ENCODE data around the gene MTMR2.

Gene MTMR2

DNA sequence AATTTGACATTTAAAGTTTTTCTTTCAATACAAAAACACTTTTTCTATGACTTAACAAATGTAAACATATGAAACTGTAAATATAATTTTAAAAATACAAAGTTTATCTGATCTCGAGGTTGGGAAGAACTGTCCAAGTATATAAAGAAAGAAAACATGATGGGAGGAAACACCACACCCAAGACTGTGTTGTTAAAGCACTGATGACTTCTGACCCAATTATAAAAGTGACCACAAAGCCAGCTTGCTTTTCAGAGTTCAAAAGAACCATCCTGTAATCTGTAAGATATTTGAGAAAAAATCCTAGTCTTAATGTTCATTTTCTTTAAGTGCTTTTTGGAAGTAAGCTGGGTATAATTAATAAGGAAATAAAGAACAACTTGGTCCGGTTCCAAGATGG, 118.0 kb downstream of the MTMR2 start:
- no peak for DNase-seq

DNA sequence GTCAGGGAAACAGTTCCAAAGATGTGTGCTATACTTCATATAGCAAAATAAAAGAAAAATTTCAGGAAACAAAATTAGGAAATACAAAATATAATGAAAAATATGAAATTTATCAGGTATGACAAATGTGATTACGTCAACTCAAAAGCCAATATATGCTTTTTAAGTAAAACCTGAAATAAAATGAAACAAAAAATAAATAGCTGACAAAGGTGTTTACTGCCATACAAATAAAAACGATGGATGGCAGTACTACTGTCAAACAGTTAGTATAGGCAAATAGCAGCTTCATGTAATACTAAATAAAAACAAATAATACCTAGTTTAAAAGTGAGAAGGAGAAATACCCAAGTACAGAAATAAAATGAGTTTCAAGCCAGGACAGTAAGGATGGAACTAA, 119.9 kb downstream of the MTMR2 start:
- no peak for DNase-seq

DNA sequence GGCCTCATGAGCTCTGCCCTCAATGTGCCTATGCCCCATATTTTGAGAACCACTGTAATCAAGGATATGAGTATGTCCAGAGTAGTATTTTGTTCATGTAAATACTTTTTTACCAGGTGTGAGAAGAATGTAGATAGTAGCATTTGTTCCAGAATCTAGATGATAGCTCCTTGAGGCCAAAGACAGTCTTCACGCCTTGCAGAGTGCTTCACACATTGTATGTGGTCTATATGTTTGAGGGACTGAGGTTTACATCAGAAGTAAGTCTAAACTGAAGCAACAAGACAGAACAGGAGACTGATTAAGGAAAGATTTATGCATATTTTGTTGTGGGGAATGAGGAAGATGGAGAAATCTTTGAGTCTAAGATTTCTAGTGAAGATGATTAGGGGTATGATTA, 121.1 kb downstream of the MTMR2 start:
- no peak for DNase-seq

DNA sequence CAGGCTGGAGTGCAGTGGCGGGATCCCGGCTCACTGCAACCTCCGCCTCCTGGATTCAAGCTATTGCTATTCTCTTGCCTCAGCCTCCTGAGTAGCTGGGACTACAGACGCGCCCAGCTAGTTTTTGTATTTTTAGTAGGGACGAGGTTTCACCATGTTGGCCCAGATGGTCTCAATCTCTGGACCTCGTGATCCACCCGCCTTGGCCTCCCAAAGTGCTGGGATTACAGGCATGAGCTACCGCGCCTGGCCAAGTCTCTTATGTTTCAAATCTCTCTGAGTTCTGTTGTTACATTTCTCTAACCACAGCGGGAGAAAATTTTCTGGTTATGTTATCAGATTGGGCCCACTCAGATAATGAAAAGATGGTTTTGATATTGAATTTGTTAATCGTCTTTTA, 123.5 kb downstream of the MTMR2 start:
- no peak for DNase-seq

DNA sequence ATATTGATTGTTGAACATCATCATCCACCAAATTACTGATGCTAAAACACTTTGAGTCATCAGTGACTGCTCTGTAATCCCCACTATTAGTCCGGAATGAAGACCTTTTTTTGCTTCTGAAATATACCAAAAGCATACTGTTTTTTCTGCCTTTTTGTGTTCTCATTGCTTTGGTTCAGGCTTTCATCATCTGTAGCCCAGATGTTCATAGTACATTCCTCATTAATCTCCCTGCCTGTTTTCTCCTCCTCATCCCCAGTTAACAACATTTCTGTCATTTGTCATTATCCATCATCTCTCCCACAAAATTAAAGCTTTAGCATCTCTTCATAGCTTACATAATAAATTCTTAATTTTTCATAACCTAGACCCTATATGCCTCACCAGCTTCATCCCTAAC, 124.4 kb downstream of the MTMR2 start:
- DNase-seq: no peak

DNA sequence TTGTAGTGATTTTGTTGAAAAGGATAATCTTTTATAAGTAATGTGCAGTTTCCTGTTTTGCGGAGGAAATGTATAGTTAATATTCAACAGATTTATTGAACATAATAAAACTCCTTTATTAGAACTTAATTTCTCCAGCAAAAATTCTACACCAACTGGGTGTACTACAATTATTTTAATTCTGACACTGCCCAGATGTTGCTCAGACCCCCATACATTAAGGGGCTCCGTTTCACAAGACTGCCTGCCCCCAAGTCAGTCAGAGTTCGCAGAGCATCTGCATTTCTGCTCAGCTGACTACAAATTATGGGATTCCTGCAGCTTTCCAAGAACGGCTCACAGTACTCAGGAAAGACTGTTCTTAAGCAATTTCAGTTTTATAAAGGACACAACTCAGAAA, 127.4 kb downstream of the MTMR2 start:
- no peak for DNase-seq

DNA sequence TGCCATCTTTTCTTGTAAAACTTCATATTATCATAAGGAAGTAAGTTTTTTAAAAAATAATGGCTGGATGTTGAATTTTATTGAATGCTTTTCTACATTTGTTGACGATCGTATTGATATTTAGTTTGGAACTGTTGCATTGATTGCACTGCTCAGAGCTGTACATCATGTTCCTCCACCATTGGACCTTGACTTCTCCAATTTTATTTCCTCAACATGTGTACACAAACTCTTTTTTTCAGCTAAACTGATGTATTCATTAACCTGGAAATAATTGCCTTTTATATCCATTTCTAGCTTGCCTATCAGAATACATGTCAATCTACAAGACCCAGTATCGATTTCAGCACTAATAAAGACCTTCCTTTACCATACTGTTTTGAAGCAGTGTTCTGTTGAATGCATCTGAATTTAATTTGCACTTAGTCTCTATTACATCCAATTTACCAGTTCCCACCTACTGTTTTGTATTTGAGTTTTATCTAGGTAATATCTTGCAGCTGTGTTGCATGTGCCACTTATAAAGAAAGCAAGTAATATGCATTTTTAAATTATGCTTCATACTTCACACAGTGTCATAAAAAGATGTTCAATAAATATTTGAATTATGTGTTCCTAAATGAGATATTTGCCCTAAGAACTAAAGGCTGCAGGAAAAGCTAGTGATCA, 128.1 kb downstream of the MTMR2 start:
- no peak for DNase-seq

DNA sequence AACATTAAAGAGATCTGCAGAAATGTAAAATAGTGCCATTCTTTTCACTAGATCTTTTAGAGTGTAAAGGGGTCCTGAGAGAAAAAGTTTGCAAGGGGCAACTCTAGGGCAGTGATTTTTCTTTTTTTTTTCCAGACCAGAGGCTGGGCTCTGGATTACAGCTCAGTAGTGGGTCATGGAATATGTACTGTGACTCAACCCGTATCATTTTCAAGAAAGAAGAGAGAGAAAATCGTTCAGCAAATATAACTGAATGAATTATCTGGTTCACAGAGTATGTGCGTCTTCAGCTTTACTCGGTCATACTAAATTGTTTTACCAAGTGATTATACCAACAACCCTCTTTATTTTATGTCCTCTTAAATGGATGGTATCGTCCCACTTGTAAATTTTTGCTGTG, 129.8 kb downstream of the MTMR2 start:
- DNase-seq: no peak

DNA sequence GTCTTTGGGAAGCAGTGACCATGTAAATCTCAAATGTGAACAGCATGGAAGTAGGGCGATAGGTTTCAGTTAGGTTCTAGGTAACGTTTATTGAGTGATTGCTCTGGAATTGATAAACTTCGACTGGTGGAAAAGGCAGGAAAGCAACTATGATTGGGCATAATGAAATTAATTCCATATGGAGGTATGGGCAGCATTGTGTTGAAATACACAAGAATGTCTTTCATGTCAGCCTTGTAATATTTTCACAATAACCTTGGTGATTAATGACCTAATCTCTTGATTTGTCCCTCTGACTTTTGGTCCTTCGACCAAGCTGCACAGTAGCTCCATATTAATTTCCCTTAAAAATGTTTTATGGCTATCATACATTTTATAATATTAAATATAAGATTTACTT, 130.8 kb downstream of the MTMR2 start:
- DNase-seq: no peak

DNA sequence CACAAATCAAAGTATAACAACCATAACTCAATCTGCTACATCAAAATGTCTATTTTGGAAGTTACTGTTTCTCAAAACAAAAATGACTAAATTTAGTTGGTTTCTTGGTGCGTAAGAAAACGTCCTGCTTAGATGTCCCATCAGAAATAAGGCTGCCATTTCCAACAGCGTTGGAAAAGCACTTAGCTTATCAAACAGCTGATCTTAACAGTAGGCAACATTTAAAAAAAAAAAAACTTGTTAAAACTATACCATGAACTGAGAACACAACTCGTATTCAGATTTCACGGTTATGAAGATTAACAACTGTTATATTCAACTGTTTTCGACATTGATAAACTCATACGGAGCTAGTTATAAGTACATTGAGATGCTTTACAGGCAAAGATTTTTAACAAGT, 131.2 kb downstream of the MTMR2 start:
- no peak for DNase-seq

DNA sequence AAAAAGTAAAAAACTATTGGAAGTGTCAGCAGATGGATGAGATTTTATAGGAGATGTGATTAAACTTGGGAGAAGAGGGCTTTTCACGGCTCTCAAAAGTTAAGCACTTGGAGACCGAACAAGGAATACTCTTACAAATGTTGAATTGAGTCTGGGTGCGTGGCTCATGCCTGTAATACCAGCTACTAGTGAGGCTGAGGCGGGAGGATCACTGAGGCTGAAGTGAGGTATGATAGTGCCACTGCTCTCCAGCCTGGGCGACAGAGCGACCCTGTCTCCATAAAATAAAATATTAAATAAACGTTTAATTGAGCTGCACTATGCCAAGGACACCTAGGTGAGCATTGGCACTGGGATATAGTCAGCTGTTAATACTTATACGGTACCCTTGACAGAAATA, 131.7 kb downstream of the MTMR2 start:
- no peak for DNase-seq

DNA sequence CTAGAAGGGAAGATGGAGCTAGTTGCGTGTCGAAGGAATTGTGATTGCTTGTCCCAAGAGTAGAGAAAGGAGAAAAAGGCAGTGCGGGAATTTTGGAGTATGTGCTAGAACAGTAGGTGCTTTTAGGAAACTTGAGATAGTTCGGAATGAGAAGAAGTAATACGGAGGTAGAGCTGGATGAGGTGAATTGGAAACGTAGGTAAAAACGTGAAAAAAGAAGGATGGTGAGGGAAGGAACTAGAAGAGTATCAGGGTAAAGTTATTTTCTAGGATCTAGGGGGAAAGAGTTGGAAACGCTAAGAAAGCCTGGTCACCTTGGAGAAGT, 132.2 kb downstream of the MTMR2 start:
- DNase-seq: no peak

DNA sequence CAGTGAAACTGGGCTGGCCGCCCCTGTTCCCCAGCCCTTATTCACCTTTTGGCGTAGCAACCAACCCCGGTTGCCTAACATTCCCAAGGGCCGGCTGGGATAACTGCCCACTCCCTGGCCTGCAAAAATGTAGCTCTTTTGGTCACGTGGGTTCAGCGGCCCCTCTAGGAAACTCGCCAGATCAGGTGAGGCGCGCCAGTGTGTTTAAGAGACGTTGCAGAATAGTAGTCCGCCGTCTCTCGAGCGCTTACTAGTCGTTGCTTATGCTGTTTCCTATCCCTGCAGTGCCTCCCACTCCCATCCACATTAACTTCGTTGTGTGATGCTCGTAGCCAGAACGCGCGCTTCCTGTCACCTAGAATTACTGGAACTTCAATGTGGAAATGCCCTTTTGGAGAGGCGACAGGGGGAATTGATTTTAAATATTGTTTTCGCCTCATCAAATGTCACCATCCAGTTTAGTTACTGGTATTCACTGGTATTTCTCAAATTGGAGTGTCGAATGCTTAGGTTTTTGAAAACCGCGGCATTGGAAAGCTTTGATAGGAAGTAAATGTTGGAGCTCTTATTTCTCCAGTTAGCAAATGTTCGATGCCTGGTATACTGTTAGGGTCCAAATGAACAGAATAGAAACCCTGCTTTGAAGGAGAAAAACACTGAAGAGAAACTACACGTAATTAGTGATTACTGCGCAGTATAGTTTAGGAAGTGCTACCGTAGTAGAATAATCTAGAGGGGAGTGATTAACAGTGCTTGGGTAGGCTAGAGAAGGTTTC, 132.8 kb downstream of the MTMR2 start:
- DNase-seq: peak; percentile 48

DNA sequence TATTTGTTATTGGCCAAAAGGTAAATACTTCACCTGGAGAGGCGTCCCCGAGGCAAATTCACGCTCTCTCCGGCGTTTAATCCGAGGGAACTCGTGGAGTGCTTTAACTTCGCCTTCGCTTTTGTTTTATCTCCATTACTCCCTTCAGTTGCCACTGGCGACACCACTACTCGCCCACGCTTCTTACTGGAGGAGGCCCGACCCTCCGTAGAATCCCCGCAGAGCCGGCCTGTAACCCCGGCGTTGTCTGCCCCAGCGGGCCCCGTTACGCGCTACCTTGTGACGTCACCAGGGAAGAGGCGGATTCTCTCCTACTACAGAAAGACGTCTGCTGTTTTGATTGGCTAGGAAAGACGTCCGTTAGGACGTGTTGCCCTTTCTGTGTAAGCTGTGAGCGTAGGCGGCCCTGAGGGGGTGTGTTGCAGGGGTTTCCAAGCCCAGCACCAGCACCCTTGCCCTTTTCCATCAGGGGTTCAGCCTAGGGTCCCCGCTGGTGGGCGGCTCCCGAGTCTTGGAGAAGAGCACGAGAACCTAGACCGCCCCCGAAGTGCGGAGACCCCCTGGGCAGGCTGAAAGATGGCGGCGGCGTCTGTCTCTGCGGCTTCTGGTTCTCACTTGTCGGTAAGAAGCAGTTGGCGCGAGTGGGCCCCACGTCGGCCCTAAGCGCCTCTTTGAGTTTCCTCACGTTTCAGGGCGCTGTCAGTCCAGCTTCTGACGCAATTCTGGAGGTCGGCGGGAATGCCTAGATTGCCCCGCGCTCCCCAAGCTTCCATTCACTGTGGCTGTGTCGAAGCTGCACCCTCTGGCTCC, 133.6 kb downstream of the MTMR2 start, which contains the start of gene CEP57:
CEP57 (plus strand) TSS at position 376 of the 810 bp plus-strand sequence; CDS start at position 577, 201 bp downstream.
- peak; percentile 88 for DNase-seq

DNA sequence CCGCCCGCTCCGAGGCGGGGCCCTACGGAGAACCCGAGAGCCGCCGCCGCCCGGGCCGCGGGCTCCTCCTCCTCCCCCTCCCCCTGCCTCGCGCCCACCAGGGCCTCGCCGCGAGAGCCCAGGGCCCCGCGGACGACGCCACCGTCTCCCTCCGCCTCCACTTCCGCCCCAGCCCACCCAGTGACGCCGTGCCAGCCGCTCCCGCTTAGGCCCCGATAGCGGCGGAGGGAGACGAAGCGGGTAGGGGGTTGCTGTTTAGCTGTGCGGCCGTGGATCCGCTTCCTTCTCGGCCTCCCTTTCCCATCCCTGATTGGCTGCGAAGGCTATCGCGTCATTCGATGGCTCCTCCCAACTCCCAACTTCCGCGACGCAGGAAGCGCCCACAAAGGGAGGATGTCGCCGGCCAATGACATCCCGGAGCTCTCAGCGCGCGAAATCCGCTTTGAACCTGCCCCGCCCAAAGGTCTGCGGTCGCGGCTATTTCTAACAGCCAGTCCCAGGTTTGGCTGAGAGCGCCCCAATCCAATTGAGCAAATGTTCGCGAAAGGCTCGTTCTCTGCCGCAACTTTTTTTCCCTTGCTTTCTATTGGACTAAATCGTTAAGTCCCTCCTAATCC, 134.3 kb downstream of the MTMR2 start, which contains the start of gene FAM76B:
FAM76B (minus strand) TSS at position 277 of the 617 bp plus-strand sequence. CDS start 304 bp downstream, outside the sequence.
- DNase-seq: peak; percentile 93

DNA sequence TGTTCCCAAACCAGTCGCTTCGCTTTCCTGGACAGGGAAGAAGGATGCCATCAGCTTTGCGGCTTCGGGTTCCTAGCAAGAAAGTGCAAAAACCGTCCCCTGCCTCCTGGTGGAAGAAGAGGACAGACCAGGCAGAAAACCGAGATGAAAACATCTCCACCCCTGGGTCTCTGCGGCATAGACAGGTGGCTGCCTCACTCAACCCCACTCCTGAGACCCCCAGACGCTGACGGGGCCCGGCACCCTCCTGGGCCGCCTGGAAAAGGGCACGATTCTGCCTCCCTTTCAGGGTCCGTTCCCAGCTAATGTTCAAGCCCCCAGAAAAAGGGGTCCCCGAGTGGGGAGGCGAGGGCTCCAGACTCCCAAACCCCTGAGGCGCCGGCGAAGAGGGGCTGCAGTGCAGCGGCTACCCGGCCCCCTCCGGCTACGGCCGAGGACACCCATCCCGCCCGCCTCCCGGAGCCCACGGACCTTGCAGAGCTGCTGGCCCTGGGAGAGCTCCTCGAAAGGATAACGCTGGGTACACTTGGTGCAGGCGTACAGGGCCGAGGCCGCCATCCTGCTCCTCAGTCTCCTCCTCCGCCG, 134.9 kb downstream of the MTMR2 start:
- DNase-seq: no peak

All from activated CD4-positive, CD25-positive, alpha-beta regulatory T cell treated with anti-CD3 and anti-CD28 coated beads, Interleukin-2, amount 50 U/mL, for 72 hours (primary cell).